ENCODE measurements around the gene ULK2. TPM values are rescaled to one million over a fixed set of nuclear protein-coding genes. Genes with fewer than 3 reads are reported as not detected.
"Not testable (repeated sequence)": the region's sequence is repeated elsewhere in the genome, so short reads cannot be mapped to it uniquely, and the experiment has no call there.

The ULK2 gene
- total RNA-seq, 3 donors from 2014 or later (not counting 1 experiment from before 2014, with no cell fraction given) = 13.7 to 20.6 (median 19.2) TPM

DNA sequence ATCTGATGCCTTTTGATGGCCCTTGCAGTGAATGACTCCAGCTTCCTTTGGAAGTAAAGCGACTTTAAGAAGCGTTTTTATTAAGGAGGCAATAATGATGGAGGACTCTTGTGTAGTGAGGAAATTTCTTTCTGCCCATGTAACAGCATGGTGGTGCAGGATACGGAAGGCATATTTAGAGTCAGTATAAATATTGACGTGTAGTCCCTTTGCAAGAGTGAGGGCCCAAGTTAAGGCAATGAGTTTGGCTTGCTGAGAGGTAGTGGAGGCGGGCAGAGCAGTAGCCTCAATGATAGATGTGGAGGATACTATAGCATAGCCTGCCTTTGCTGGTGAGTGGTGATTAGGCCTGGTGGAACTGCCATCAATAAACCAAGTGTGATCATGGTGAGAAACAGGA lies 22.3 kb upstream of the ULK2 start:
- H3K27ac ChIP-seq (ENCODE audit: low read length); H3K4me3 ChIP-seq (ENCODE audit: low read length); intact Hi-C loops (cut with micrococcal nuclease); H3K4me1 ChIP-seq (ENCODE audit: control insufficient read depth, insufficient read depth, low read length); H3K36me3 Mint-ChIP-seq; H3K9me3 ChIP-seq (ENCODE audit: control insufficient read depth, insufficient read depth, low read length); H3K4me3 Mint-ChIP-seq; H3K27me3 ChIP-seq (ENCODE audit: control insufficient read depth, insufficient read depth, low read length); ATAC-seq; H3K9me3 Mint-ChIP-seq; H3K4me1 Mint-ChIP-seq; DNase-seq; H3K27me3 Mint-ChIP-seq (ENCODE audit: low read depth in 2 of 2); H3K27ac Mint-ChIP-seq; H3K36me3 ChIP-seq (ENCODE audit: control insufficient read depth, insufficient read depth, low read length): not testable (repeated sequence)
- 83% methylated on average over 5 of the region's 5 CpGs for WGBS (ENCODE audit: insufficient coverage)

DNA sequence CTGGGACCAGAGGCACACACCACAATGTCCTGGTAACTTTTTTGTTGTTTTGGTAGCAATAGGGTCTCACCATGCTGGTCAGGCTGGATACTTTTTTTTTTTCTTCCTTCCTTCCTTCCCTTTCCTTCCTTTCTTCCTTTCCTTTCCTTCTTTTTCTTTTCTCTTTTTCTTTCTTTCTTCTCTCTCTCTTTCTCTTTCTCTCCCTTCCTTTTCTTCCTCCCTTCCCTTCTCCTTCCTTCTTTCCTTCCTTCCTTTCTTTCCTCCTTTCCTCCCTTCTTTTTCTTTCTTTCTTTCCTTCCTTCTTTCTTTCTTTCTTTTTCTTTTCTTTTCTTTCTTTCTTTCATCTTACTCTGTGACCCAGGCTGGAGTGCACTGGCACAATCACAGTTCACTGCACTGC lies 18.4 kb upstream of the ULK2 start:
- H3K9me3 Mint-ChIP-seq = no peaks in the 10 kb centered on the region
- H3K27ac Mint-ChIP-seq = no peak overlapping the region
- intact Hi-C loops (cut with micrococcal nuclease) = no loop called here
- Histone ChIP-seq H3K4me3 (ENCODE audit: low read length) (no peak overlapping the region), H3K36me3 (ENCODE audit: control insufficient read depth, insufficient read depth, low read length) (no peaks in the 10 kb centered on the region), H3K4me1 (ENCODE audit: control insufficient read depth, insufficient read depth, low read length) (no peaks in the 10 kb centered on the region), H3K27me3 (ENCODE audit: control insufficient read depth, insufficient read depth, low read length) (no peaks in the 10 kb centered on the region), H3K9me3 (ENCODE audit: control insufficient read depth, insufficient read depth, low read length) (no peaks in the 10 kb centered on the region), H3K27ac (ENCODE audit: low read length) (no peak overlapping the region)
- ATAC-seq = no peak
- no peaks in the 10 kb centered on the region for H3K27me3 Mint-ChIP-seq (ENCODE audit: low read depth in 2 of 2)
- TF ChIP-seq, protein P1, sequence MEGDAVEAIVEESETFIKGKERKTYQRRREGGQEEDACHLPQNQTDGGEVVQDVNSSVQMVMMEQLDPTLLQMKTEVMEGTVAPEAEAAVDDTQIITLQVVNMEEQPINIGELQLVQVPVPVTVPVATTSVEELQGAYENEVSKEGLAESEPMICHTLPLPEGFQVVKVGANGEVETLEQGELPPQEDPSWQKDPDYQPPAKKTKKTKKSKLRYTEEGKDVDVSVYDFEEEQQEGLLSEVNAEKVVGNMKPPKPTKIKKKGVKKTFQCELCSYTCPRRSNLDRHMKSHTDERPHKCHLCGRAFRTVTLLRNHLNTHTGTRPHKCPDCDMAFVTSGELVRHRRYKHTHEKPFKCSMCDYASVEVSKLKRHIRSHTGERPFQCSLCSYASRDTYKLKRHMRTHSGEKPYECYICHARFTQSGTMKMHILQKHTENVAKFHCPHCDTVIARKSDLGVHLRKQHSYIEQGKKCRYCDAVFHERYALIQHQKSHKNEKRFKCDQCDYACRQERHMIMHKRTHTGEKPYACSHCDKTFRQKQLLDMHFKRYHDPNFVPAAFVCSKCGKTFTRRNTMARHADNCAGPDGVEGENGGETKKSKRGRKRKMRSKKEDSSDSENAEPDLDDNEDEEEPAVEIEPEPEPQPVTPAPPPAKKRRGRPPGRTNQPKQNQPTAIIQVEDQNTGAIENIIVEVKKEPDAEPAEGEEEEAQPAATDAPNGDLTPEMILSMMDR (IDR thresholded peaks at IDR 0.05) = no peak
- no peak for DNase-seq
- H3K4me3 Mint-ChIP-seq = no peak overlapping the region
- no peaks in the 10 kb centered on the region for H3K36me3 Mint-ChIP-seq
- H3K4me1 Mint-ChIP-seq = no peaks in the 10 kb centered on the region

DNA sequence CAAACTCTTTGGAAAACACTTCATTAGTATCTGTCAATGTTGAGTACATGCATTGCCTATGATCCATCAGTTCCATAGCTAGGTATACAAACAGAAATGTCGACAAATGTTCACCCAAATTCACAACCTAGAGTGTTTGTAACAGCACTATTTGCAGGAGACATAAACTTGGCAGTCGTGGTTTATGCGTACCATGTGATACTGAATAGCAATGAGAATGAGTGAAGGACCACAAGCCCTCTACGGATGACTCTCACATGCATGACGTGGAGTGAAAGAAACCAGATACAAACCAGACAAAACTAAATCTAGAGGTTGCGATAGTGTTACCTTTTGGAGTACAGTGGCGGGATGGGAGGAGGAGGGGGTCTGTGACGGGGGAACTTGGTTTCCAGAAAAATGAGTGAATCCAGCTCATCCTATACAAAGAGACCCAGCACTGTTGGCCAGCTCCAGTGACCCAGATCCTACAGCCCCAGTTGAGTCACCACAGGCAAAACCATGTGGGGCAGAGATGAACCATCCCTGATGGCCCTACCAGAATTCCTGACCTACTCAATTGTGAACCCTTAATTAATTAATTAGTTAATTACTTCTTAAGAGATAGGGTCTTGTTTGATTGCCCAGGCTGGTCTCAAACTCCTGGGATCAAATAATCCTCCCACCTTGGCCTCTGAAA lies 15.9 kb upstream of the ULK2 start:
- ATAC-seq = peak; percentile 50 to 58 (median 52)
- Mint-ChIP-seq H3K36me3 (no peaks in the 10 kb centered on the region), H3K27ac (no peak overlapping the region), H3K4me1 (peaks cover 0 to 3% of the 10 kb centered on the region in 2 donors), H3K27me3 (ENCODE audit: low read depth in 2 of 2) (no peaks in the 10 kb centered on the region), H3K4me3 (no peak overlapping the region), H3K9me3 (no peaks in the 10 kb centered on the region)
- no peak overlapping the region for H3K27ac ChIP-seq (ENCODE audit: low read length)
- H3K4me3 ChIP-seq (ENCODE audit: low read length) = no peak overlapping the region
- DNase-seq = no peak
- TF ChIP-seq, protein P1 (IDR thresholded peaks at IDR 0.05) = no peak
- no peaks in the 10 kb centered on the region for H3K9me3 ChIP-seq (ENCODE audit: control insufficient read depth, insufficient read depth, low read length)
- no peaks in the 10 kb centered on the region for H3K4me1 ChIP-seq (ENCODE audit: control insufficient read depth, insufficient read depth, low read length)
- 64% methylated on average over 7 of the region's 8 CpGs for WGBS (ENCODE audit: insufficient coverage)
- intact Hi-C loops (cut with micrococcal nuclease) = no loop called here
- H3K27me3 ChIP-seq (ENCODE audit: control insufficient read depth, insufficient read depth, low read length) = no peaks in the 10 kb centered on the region
- no peaks in the 10 kb centered on the region for H3K36me3 ChIP-seq (ENCODE audit: control insufficient read depth, insufficient read depth, low read length)

DNA sequence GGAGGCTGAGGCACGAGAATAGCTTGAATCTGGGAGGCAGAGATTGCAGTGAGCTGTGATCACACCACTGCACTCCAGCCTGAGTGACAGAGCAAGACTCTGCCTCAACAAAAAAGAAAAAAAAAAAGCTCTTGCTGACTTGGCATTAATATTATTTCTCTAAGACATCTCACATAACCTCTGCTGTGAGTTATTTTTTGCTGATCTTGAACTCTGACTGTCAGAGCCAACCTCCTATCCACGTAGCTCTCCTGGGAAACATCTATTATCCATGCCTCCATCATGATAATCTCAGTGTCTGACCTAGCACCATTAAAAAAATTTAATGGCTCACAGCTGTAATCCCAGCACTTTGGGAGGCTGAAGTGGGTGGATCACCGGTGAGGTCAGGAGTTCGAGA lies 12.7 kb upstream of the ULK2 start:
- H3K27me3 Mint-ChIP-seq (ENCODE audit: low read depth in 2 of 2) = no peaks in the 10 kb centered on the region
- no peak overlapping the region for H3K27ac Mint-ChIP-seq
- Histone ChIP-seq H3K4me3 (ENCODE audit: low read length) (no peak overlapping the region), H3K27me3 (ENCODE audit: control insufficient read depth, insufficient read depth, low read length) (no peaks in the 10 kb centered on the region), H3K27ac (ENCODE audit: low read length) (no peak overlapping the region), H3K4me1 (ENCODE audit: control insufficient read depth, insufficient read depth, low read length) (peaks cover 26% of the 10 kb centered on the region), H3K9me3 (ENCODE audit: control insufficient read depth, insufficient read depth, low read length) (no peaks in the 10 kb centered on the region), H3K36me3 (ENCODE audit: control insufficient read depth, insufficient read depth, low read length) (no peaks in the 10 kb centered on the region)
- no peak for DNase-seq
- 96% methylated on average over 4 of the region's 4 CpGs for WGBS (ENCODE audit: insufficient coverage)
- no peaks in the 10 kb centered on the region for H3K9me3 Mint-ChIP-seq
- H3K4me3 Mint-ChIP-seq = no peak overlapping the region
- intact Hi-C loops (cut with micrococcal nuclease) = no loop called here
- H3K4me1 Mint-ChIP-seq = peaks cover 22 to 26% of the 10 kb centered on the region in 2 donors
- H3K36me3 Mint-ChIP-seq = no peaks in the 10 kb centered on the region
- ATAC-seq = no peak
- TF ChIP-seq, protein P1 (IDR thresholded peaks at IDR 0.05) = no peak

Measured in natural killer cell (primary cell).